GM12874 (cell line): Measurements from ENCODE around the gene LAIR2.

Experiments used
- TF ChIP-seq, protein P1 (sequence below): IDR thresholded peaks from 2 replicates; pipeline ENCODE4 v1.5.1; 2011; ENCODE audit warnings: low read depth, mild to moderate bottlenecking, control low read depth, low read length, moderate library complexity; ENCODE audit not compliant: insufficient read depth

The LAIR2 gene

DNA sequence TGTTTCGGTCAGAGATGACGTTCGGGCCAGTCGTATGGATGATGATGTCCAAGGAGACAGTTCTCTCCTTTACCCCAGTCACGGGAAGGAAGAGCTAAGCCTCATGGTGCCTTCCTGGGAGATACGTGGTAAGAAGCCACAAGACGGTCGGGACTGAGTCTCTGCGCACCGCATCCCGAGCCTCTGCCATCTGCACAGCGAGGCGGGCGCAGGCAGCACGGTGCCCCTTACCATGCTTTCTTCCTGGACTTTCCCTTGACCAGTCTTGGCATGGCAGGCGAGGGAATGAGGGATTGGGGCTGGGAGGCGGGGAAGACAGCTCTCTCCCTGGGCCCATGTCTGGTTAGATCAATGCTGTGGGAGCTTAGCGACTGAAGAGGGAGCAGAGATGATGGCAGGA, 10.1 kb upstream of the LAIR2 start:
- TF ChIP-seq, protein P1, sequence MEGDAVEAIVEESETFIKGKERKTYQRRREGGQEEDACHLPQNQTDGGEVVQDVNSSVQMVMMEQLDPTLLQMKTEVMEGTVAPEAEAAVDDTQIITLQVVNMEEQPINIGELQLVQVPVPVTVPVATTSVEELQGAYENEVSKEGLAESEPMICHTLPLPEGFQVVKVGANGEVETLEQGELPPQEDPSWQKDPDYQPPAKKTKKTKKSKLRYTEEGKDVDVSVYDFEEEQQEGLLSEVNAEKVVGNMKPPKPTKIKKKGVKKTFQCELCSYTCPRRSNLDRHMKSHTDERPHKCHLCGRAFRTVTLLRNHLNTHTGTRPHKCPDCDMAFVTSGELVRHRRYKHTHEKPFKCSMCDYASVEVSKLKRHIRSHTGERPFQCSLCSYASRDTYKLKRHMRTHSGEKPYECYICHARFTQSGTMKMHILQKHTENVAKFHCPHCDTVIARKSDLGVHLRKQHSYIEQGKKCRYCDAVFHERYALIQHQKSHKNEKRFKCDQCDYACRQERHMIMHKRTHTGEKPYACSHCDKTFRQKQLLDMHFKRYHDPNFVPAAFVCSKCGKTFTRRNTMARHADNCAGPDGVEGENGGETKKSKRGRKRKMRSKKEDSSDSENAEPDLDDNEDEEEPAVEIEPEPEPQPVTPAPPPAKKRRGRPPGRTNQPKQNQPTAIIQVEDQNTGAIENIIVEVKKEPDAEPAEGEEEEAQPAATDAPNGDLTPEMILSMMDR: no peak

DNA sequence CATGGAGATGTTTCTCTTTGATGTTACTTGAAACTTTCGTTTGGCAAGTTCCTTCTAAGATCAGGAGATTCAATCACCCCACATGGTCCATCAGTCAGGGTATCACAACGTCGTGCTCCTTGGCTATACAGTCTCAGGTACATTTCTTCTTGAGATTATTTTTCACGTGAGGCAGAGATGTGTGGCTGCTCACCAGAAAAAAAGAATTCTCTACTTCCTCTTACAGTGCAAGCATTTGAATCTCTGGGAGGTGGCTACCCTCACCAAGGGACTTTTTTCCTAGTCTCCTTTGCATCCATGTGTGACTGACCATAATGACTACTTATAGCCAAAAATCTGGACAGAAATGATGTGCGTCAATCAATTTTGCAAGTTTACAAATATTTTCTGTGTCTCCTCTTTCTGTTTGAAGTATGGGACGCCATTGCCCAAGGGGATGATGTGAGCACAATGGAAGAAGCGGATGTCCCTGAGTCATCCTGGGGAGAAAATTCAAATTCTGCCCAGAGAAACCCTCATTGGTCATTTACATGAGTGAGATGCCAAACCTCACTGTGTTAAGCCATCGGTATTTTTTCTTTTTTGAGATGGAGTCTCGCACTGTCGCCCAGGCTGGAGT, 8.6 kb upstream of the LAIR2 start:
- TF ChIP-seq, protein P1: no peak

DNA sequence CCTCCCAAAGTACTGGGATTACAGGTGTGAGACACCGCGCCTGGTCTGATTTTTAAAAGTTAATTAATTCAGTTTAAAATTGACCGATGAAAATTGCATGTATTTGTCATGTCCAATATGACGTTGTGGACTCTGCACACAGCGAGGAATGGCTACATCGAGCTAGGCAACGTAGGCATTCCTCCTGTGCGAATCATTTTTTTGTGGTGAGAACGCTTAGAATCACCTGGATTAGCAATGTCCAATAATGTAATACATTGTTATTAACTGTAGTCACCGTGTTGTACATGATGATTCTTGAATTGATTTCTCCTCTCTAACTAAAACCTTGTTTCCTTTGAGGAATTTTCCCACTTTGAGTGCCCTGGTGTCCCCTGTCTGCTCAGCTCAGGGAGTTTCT, 3.4 kb downstream of the LAIR2 start:
- TF ChIP-seq, protein P1: no peak

DNA sequence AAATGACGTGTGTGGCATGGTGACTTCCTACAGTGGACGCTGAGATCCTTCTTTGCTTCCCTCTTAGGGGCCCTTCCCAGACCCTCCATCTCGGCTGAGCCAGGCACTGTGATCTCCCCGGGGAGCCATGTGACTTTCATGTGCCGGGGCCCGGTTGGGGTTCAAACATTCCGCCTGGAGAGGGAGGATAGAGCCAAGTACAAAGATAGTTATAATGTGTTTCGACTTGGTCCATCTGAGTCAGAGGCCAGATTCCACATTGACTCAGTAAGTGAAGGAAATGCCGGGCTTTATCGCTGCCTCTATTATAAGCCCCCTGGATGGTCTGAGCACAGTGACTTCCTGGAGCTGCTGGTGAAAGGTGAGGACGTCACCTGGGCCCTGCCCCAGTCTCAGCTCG, 5.2 kb downstream of the LAIR2 start:
- TF ChIP-seq, protein P1: no peak

DNA sequence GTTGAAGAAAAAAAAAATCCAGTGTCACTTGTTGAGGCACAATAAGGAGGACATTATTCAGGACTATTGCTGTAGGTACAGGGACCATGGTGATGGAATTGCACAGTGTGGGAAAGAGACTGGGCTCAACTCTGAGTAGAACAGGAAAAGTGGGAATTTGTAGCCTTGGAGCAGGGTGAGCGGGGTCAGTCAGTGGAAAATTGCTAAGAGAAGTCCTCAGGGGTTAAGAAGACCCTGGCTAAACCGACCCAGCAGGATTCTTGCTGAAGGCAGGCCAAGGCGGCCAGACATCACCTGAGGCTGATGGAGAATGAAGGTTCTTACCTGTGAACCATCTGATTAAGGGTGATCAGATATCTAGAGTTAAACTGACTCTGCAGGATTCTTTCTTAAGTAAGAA, 12.5 kb downstream of the LAIR2 start:
- TF ChIP-seq, protein P1: no peak

DNA sequence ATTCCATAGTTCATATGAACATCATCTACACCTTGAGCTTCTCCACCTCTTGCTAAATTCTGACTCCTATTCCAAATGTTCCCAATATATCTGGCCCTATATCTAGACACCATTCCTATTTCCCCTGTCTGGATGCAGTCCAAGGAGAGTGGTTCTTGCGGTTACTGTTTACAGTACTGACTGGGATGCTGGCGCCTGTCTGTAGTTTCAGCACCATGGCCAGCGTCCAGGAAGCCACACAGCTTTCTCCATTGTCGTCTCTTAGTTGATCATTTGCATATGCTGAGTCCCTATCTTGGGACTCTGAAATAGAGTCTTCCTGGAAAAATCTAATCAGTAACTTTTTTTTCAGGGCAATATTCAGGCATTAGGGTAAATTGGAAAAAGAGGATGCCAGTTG, 14.9 kb downstream of the LAIR2 start:
- TF ChIP-seq, protein P1: no peak

DNA sequence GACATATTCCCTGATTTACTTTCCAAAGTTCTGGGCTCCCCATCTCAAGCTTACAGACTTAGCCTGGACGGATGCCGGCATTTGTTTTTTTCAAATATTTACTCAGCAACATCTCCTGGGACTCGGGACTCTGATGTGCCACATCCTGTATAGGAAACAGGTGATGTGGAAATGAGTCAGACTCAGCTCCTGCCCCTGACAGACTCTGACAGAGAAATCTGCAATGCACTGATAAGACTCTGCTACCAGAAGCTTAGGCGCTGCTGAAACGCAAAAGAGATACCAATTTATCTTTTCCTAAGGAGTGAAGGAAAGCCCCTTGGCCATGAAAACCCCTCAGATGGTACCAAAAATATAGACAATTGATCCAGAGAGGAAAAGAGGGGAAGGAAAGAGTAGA, 16.2 kb downstream of the LAIR2 start:
- TF ChIP-seq, protein P1: no peak
